HEK293 (cell line): ENCODE measurements around the gene TPPP3.
A peak's percentile ranks its signal among the peaks of the same experiment; 100 is the strongest.

Experiments used
- CTCF ChIA-PET: fragments of 350-600 bp; formaldehyde crosslinking; extraction: SDS; loops from one replicate; lab custom pipeline; 2021; ENCODE audit warnings: antibody characterized with exemption; lab: Yijun Ruan, JAX
- POLR2A ChIA-PET: fragments of 300-600 bp; formaldehyde crosslinking; extraction: SDS; loops from one replicate; lab custom pipeline; 2020; ENCODE audit warnings: antibody characterized with exemption, inconsistent platforms; lab: Yijun Ruan, JAX
- H3K27ac ChIP-seq: fragments of 200-500 bp; sonication (Bioruptor generic); 2 replicates; pipeline ENCODE4 v1.5.1; 2014; ENCODE audit warnings: low read depth, low read length, control low read depth, inconsistent platforms; ENCODE audit errors: extremely low read depth
- H3K36me3 ChIP-seq, 2 experiments: fragments of 200-500 bp in 1 of 2; sonication (Bioruptor generic) in 1 of 2; 1 replicate in 1 of 2; 2 replicates in 1 of 2; pipeline ENCODE4 v1.5.1; 2014 to 2017; ENCODE audit warnings: inconsistent platforms in 2 of 2, low read length in 2 of 2; ENCODE audit not compliant: control insufficient read depth in 2 of 2, insufficient read depth in 1 of 2
- H3K4me1 ChIP-seq: fragments of 200-500 bp; sonication (Bioruptor generic); 2 replicates; pipeline ENCODE4 v1.5.1; 2014; ENCODE audit warnings: mild to moderate bottlenecking, low read length, inconsistent platforms; ENCODE audit not compliant: control insufficient read depth, insufficient read depth
- H3K4me3 ChIP-seq: 2 replicates; pipeline ENCODE4 v1.5.1; 2011; ENCODE audit warnings: low read depth, mild to moderate bottlenecking, control low read depth, low read length, moderate library complexity
- H3K9me3 ChIP-seq: fragments of 200-500 bp; sonication (Bioruptor generic); 2 replicates; pipeline ENCODE4 v1.5.1; 2014; ENCODE audit warnings: low read depth, low read length, inconsistent platforms; ENCODE audit not compliant: control insufficient read depth, insufficient read depth
- CTCF ChIP-seq: fragments of 450-650 bp; formaldehyde crosslinking; IDR thresholded peaks from 2 replicates; pipeline ENCODE4 v1.5.1; 2016; ENCODE audit warnings: missing biosample characterization, missing genetic modification characterization
- PRDM10 ChIP-seq: fragments of 450-650 bp; formaldehyde crosslinking; IDR thresholded peaks from 2 replicates; pipeline ENCODE4 v1.5.1; 2016; ENCODE audit warnings: missing biosample characterization, missing genetic modification characterization
- SCRT1 ChIP-seq: fragments of 450-650 bp; formaldehyde crosslinking; IDR thresholded peaks from 2 replicates; pipeline ENCODE4 v1.5.1; 2016; ENCODE audit warnings: missing biosample characterization, missing genetic modification characterization, borderline replicate concordance
- SP7 ChIP-seq: fragments of 450-650 bp; formaldehyde crosslinking; IDR thresholded peaks from 2 replicates; pipeline ENCODE4 v1.5.1; 2016; ENCODE audit warnings: missing biosample characterization, missing genetic modification characterization
- ZBTB10 ChIP-seq: fragments of 450-650 bp; formaldehyde crosslinking; IDR thresholded peaks from 2 replicates; pipeline ENCODE4 v1.5.1; 2016; ENCODE audit warnings: missing biosample characterization, missing genetic modification characterization
- ZBTB20 ChIP-seq: fragments of 450-650 bp; formaldehyde crosslinking; IDR thresholded peaks from 2 replicates; pipeline ENCODE4 v1.5.1; 2016; ENCODE audit warnings: missing biosample characterization, missing genetic modification characterization
- ZBTB21 ChIP-seq: fragments of 450-650 bp; formaldehyde crosslinking; IDR thresholded peaks from 2 replicates; pipeline ENCODE4 v1.5.1; 2017; ENCODE audit warnings: missing biosample characterization, missing genetic modification characterization
- ZNF148 ChIP-seq: fragments of 450-650 bp; formaldehyde crosslinking; IDR thresholded peaks from 2 replicates; pipeline ENCODE4 v1.5.0; 2017; ENCODE audit warnings: missing biosample characterization, missing genetic modification characterization, borderline replicate concordance
- ZNF16 ChIP-seq: fragments of 450-650 bp; formaldehyde crosslinking; IDR thresholded peaks from 2 replicates; pipeline ENCODE4 v1.5.1; 2016; ENCODE audit warnings: low read depth, missing biosample characterization, missing genetic modification characterization
- ZNF335 ChIP-seq: fragments of 450-650 bp; formaldehyde crosslinking; conservative IDR thresholded peaks from 2 replicates; pipeline ENCODE4 v1.5.1; 2016; ENCODE audit warnings: missing biosample characterization, missing genetic modification characterization
- ZNF366 ChIP-seq: fragments of 450-650 bp; formaldehyde crosslinking; conservative IDR thresholded peaks from 2 replicates; pipeline ENCODE4 v1.5.1; 2016; ENCODE audit warnings: missing biosample characterization, missing genetic modification characterization
- ZNF433 ChIP-seq: fragments of 450-650 bp; formaldehyde crosslinking; IDR thresholded peaks from 2 replicates; pipeline ENCODE4 v1.5.1; 2016; ENCODE audit warnings: missing biosample characterization, missing genetic modification characterization, low read depth
- ZNF514 ChIP-seq: fragments of 450-650 bp; formaldehyde crosslinking; IDR thresholded peaks from 2 replicates; pipeline ENCODE4 v1.5.1; 2016; ENCODE audit warnings: missing biosample characterization, missing genetic modification characterization
- ZNF530 ChIP-seq: fragments of 450-650 bp; formaldehyde crosslinking; IDR thresholded peaks from 2 replicates; pipeline ENCODE4 v1.5.1; 2016; ENCODE audit warnings: low read depth, missing biosample characterization, missing genetic modification characterization
- ZNF629 ChIP-seq: fragments of 450-650 bp; formaldehyde crosslinking; IDR thresholded peaks from 2 replicates; pipeline ENCODE4 v1.5.1; 2017; ENCODE audit warnings: missing biosample characterization, missing genetic modification characterization
- ZNF654 ChIP-seq: fragments of 450-650 bp; formaldehyde crosslinking; IDR thresholded peaks from 2 replicates; pipeline ENCODE4 v1.5.1; 2016; ENCODE audit warnings: low read depth, missing biosample characterization, missing genetic modification characterization
- ZNF785 ChIP-seq: fragments of 450-650 bp; formaldehyde crosslinking; IDR thresholded peaks from 2 replicates; pipeline ENCODE4 v1.5.1; 2016; ENCODE audit warnings: missing biosample characterization, missing genetic modification characterization
- ZNF791 ChIP-seq: fragments of 450-650 bp; formaldehyde crosslinking; IDR thresholded peaks from 2 replicates; pipeline ENCODE4 v1.5.1; 2016; ENCODE audit warnings: missing biosample characterization, missing genetic modification characterization
- ZSCAN4 ChIP-seq: fragments of 450-650 bp; formaldehyde crosslinking; IDR thresholded peaks from 2 replicates; pipeline ENCODE4 v1.5.1; 2017; ENCODE audit warnings: missing biosample characterization, missing genetic modification characterization
- ZXDB ChIP-seq: fragments of 450-650 bp; formaldehyde crosslinking; IDR thresholded peaks from 2 replicates; pipeline ENCODE4 v1.5.1; 2016; ENCODE audit warnings: missing biosample characterization, missing genetic modification characterization

Gene TPPP3

GRCh38 chr16:67421030-67421429, 27.7 kb upstream of the TPPP3 start (continued):
- no peak for TF ChIP-seq ZSCAN4 (tag by site-specific recombination)
- TF ChIP-seq, all 188 proteins: peak for 0

- ChIA-PET POLR2A (interaction anchor here (0.6 kb wide), 2 partner anchors 8 to 141 kb away, joined by 3 read pairs; no protein-coding TSS in a partner anchor), CTCF (interaction anchor here (0.6 to 1.7 kb wide), 3 partner anchors 8 to 675 kb away, joined by 3 to 7 read pairs (median 3); no protein-coding TSS in a partner anchor)
- H3K36me3 ChIP-seq = no peaks in the 10 kb centered on the region
- no peaks in the 10 kb centered on the region for H3K9me3 ChIP-seq
- H3K4me3 ChIP-seq = no peak overlapping the region
- TF ChIP-seq CTCF = 0 out of 2 replicates have a peak, but pooled peaks have one; percentile 14
- no peak for TF ChIP-seq ZNF791
- TF ChIP-seq, all 188 proteins: peak for 1
- H3K27ac ChIP-seq = no peak overlapping the region
- no peaks in the 10 kb centered on the region for H3K4me1 ChIP-seq
Observed at GRCh38 chr16:67419931-67420330, 26.6 kb upstream of the TPPP3 start.

GRCh38 chr16:67419502-67419901, 26.2 kb upstream of the TPPP3 start:
- H3K27ac ChIP-seq = no peak overlapping the region
- no peaks in the 10 kb centered on the region for H3K9me3 ChIP-seq
- no peaks in the 10 kb centered on the region for H3K4me1 ChIP-seq
- ChIA-PET CTCF (interaction anchor here (0.6 to 1.7 kb wide), 3 partner anchors 9 to 675 kb away, joined by 3 to 7 read pairs (median 3); no protein-coding TSS in a partner anchor), POLR2A (interaction anchor here (0.6 kb wide), 2 partner anchors 9 to 141 kb away, joined by 3 read pairs; no protein-coding TSS in a partner anchor)
- no peaks in the 10 kb centered on the region for H3K36me3 ChIP-seq
- no peak overlapping the region for H3K4me3 ChIP-seq
- TF ChIP-seq ZNF785 (no peak), ZNF335 (peak; percentile 31), ZXDB (tag by site-specific recombination) (0 out of 2 replicates have a peak, but pooled peaks have one; percentile 38), SP7 (peak; percentile 48; the same call in 1 of the 2 replicates), ZBTB21 (tag by site-specific recombination) (peak; percentile 59), ZNF514 (no peak), ZNF16 (no peak), ZNF366 (tag by site-specific recombination) (peak; percentile 37; the same call in 1 of the 2 replicates), ZNF654 (tag by site-specific recombination) (no peak), PRDM10 (tag by site-specific recombination) (peak; percentile 36; the same call in 1 of the 2 replicates), ZNF530 (tag by site-specific recombination) (no peak), ZBTB20 (no peak), ZNF433 (tag by site-specific recombination) (no peak), ZNF629 (tag by site-specific recombination) (peak; percentile 81), SCRT1 (no peak), ZBTB10 (tag by site-specific recombination) (no peak), ZNF148 (tag by site-specific recombination) (no peak)
